Thoracic aorta (tissue), 2 donors: ENCODE data around the gene UBA5. TPM values are rescaled to one million over a fixed set of nuclear protein-coding genes. Genes with fewer than 3 reads are reported as not detected.

Experiments
- ATAC-seq: fragments of 150-250 bp; one replicate; pipeline ENCODE4 v1.8.0; 2017; ENCODE audit warnings: low read depth; ENCODE audit not compliant: insufficient number of reproducible peaks, low FRiP score
- DNase-seq: peaks from one replicate; pipeline ENCODE4 v3.0.0-alpha.2; 2020; ENCODE audit warnings: low spot score
- H3K27ac ChIP-seq, 2 donors: fragments of 200-600 bp; sonication (generic); 1 replicate in 1 of 2; 2 replicates in 1 of 2; pipeline ENCODE4 v1.5.1; 2016; ENCODE audit warnings: mild to moderate bottlenecking in 2 of 2, moderate library complexity in 2 of 2
- H3K27me3 ChIP-seq: fragments of 200-600 bp; sonication (generic); replicated peaks from 2 replicates; pipeline ENCODE4 v1.6.0; 2016; ENCODE audit warnings: mild to moderate bottlenecking; ENCODE audit not compliant: insufficient read depth
- H3K36me3 ChIP-seq: fragments of 200-600 bp; sonication (generic); one replicate; pipeline ENCODE4 v1.5.1; 2016
- H3K4me1 ChIP-seq, 2 donors: fragments of 200-600 bp; sonication (generic); 1 replicate in 1 of 2; 2 replicates in 1 of 2; pipeline versions ENCODE4 v1.5.1 to v1.6.0; 2016; ENCODE audit warnings: low read depth in 2 of 2, mild to moderate bottlenecking in 1 of 2; ENCODE audit not compliant: control insufficient read depth in 1 of 2
- H3K4me3 ChIP-seq: fragments of 200-600 bp; sonication (generic); 2 replicates; pipeline ENCODE4 v1.5.1; 2016; ENCODE audit warnings: mild to moderate bottlenecking
- H3K9me3 ChIP-seq: fragments of 200-600 bp; sonication (generic); 2 replicates; pipeline ENCODE4 v1.5.1; 2016
- total RNA-seq, 2 donors: library from RNA; depleted of rRNA; stranded (reverse); fragments of >200 nt; gene quantifications; one replicate each; pipeline versions ENCODE4 v1.1.0 to v1.2.3, GENCODE V29; 2016
- TF ChIP-seq, protein P1 (sequence below): fragments of 200-600 bp; sonication (generic); IDR thresholded peaks from one replicate; pipeline ENCODE4 v1.5.1; 2019; ENCODE audit warnings: antibody characterized with exemption

The UBA5 gene
- total RNA-seq, 2 donors from 2014 or later: 26.4 to 52.4 TPM

DNA sequence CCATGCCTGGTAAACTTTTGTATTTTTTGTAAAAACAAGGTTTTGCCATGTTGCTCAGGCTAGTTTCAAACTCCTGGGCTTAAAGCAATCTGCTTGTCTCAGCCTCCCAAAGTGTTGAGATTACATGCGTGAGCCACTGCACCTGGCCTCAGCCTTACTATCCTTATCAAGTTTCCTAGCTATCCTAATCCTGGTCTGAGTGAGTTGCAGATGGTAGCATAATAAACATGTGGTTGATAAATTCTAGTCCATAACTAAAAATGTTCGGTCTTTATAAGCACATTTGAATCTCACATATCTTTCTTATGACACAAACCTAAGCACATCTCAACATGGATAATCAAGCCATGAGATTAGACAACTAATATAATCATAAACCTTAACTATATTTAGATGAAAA lies 43.6 kb downstream of the UBA5 start:
- Histone ChIP-seq H3K36me3 (peaks cover 56% of the 10 kb centered on the region), H3K9me3 (no peaks in the 10 kb centered on the region), H3K4me3 (no peak overlapping the region), H3K27me3 (no peaks in the 10 kb centered on the region), H3K4me1 (no peaks in the 10 kb centered on the region), H3K27ac (no peak overlapping the region)
- DNase-seq (no peak), ATAC-seq (no peak)
- TF ChIP-seq, protein P1, sequence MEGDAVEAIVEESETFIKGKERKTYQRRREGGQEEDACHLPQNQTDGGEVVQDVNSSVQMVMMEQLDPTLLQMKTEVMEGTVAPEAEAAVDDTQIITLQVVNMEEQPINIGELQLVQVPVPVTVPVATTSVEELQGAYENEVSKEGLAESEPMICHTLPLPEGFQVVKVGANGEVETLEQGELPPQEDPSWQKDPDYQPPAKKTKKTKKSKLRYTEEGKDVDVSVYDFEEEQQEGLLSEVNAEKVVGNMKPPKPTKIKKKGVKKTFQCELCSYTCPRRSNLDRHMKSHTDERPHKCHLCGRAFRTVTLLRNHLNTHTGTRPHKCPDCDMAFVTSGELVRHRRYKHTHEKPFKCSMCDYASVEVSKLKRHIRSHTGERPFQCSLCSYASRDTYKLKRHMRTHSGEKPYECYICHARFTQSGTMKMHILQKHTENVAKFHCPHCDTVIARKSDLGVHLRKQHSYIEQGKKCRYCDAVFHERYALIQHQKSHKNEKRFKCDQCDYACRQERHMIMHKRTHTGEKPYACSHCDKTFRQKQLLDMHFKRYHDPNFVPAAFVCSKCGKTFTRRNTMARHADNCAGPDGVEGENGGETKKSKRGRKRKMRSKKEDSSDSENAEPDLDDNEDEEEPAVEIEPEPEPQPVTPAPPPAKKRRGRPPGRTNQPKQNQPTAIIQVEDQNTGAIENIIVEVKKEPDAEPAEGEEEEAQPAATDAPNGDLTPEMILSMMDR: no peak

DNA sequence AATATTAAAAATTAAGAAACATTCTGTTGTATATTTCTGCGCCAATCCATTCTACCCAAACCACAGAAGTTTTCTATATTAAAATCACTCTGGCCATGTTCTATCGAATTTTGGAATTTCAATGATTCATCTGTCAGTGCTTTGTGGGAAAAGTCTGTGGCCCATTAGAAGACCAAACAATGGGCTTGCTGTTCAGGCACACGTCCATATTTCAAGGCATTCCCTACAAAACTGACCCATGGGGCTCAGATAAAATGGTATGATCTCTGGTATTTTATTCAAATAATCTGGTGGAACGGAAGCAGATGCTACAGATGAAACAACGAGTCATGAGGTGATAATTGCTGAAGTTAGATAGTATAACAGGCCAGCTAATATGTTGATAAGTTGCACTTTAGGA lies 49.6 kb downstream of the UBA5 start:
- TF ChIP-seq, protein P1: no peak
- peaks cover 35% of the 10 kb centered on the region for H3K36me3 ChIP-seq

DNA sequence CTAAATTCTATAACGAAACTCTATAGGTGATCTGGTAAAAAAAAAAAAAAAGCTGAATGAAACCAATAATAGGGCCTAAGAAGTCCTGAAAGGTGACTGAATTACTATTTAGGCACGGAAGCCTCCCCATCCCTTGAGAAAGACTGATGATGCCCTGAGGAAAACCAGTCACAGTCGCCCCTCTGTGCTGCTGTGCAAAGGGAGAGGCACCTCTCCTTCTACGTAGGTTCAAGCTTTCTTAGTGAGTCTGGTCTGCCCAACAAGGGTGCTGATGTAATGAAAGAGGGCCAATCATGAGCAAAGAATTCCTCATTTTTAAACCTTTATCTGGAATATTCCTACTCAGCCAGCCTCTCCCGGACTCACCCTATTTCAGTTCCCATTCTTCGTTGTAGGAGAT lies 50.2 kb downstream of the UBA5 start:
- no peak for DNase-seq
- Histone ChIP-seq H3K4me1 (peaks cover 0 to 6% of the 10 kb centered on the region in 2 donors), H3K36me3 (peaks cover 35% of the 10 kb centered on the region), H3K4me3 (no peak overlapping the region), H3K27ac (no peak overlapping the region), H3K9me3 (no peaks in the 10 kb centered on the region), H3K27me3 (no peaks in the 10 kb centered on the region)
- TF ChIP-seq, protein P1: no peak
- no peak for ATAC-seq

More for the DNA sequence above, 49.6 kb downstream of the UBA5 start:
- no peaks in the 10 kb centered on the region for H3K9me3 ChIP-seq
- H3K4me3 ChIP-seq: no peak overlapping the region
- H3K27ac ChIP-seq: no peak overlapping the region
- H3K4me1 ChIP-seq: peaks cover 0 to 6% of the 10 kb centered on the region in 2 donors
- ATAC-seq (no peak), DNase-seq (no peak)
- no peaks in the 10 kb centered on the region for H3K27me3 ChIP-seq

GRCh38 chr3:132713977-132714727 lies 54.0 kb downstream of the UBA5 start:
- Histone ChIP-seq H3K36me3 (peaks cover 18% of the 10 kb centered on the region), H3K27me3 (no peaks in the 10 kb centered on the region), H3K9me3 (no peaks in the 10 kb centered on the region), H3K4me3 (no peak overlapping the region), H3K27ac (no peak overlapping the region), H3K4me1 (peaks cover 1 to 16% of the 10 kb centered on the region in 2 donors)
- ATAC-seq (no peak), DNase-seq (no peak)
- TF ChIP-seq, protein P1: no peak

DNA sequence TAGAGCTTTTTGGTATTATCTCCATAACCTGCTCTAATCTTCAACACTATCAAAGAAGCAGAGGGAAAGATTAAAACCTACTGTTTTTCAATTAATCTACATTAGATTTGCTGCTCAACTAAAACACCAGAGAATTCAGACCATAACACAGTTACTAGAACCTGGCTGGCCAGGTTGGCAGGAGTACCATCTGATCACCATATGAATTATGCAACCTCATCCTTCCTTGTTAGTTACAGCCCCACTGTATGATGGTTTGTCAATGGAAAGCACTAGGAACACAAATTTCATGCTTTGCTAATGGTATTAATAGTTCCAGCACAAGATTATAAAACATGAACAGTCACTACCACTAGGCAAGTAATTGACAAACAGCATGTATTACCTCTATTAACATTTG lies 56.2 kb downstream of the UBA5 start:
- TF ChIP-seq, protein P1: no peak
- Histone ChIP-seq H3K27ac (no peak overlapping the region), H3K9me3 (no peaks in the 10 kb centered on the region), H3K27me3 (no peaks in the 10 kb centered on the region), H3K4me3 (no peak overlapping the region), H3K36me3 (peaks cover 5% of the 10 kb centered on the region), H3K4me1 (peaks cover 21 to 33% of the 10 kb centered on the region in 2 donors)
- DNase-seq (no peak), ATAC-seq (no peak)
